ENCODE data around the gene CPXM2.

Gene CPXM2

GRCh38 chr10:123888256-123888655, 3.4 kb downstream of the CPXM2 start:
- no peak for TF ChIP-seq CTCF (IDR thresholded peaks at IDR 0.05; ENCODE audit: control insufficient read depth, insufficient read depth, low read depth, low read length, missing control alignments)
- no peak for DNase-seq (ENCODE audit: low read depth)
- no peak overlapping the region for H3K4me3 ChIP-seq (ENCODE audit: control insufficient read depth, low read depth, low read length)

- DNase-seq (ENCODE audit: low read depth), result no peak
- no peak for TF ChIP-seq CTCF (IDR thresholded peaks at IDR 0.05; ENCODE audit: control insufficient read depth, insufficient read depth, low read depth, low read length, missing control alignments)
- no peak overlapping the region for H3K4me3 ChIP-seq (ENCODE audit: control insufficient read depth, low read depth, low read length)
Observed at GRCh38 chr10:123886292-123886691, 5.3 kb downstream of the CPXM2 start.

DNA sequence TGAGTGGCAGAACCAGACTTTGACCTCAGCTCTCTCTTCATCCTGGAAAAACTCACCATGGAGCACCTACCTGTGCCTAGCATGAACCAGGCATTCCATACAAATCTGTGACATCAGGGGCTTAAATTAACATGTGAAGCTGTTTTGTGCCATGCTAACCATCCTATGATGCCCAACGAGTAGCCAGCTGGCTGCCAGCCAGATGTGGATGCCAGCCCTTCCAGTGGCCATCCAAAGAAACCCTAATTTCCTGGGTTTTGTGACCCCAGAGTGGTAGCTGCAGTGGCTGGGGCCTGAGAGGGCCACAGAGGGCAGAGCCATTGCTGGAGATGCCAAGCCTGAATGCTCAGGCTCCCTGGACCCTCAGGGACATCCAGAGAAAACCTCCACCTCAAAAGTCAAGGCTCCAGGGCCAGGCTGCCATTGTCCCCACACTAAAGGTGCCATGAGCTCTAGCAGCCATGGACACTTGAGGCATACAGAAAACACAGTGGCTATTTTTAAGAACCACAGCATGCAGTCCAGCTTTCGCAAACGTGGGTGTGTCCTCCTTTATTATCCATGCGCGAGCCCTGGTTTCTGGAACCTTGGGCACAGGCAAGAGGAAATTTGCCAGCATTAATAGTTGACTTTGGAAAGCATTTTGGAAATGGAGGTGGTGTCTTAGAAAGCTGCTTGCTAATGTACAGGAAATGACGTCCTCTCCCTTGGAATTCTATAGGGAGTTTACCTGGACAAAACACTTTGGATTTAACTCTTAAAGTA, 6.0 kb downstream of the CPXM2 start:
- no peak overlapping the region for H3K4me3 ChIP-seq (ENCODE audit: control insufficient read depth, low read depth, low read length)
- TF ChIP-seq CTCF (IDR thresholded peaks at IDR 0.05; ENCODE audit: control insufficient read depth, insufficient read depth, low read depth, low read length, missing control alignments), result no peak
- no peak for DNase-seq (ENCODE audit: low read depth)

DNA sequence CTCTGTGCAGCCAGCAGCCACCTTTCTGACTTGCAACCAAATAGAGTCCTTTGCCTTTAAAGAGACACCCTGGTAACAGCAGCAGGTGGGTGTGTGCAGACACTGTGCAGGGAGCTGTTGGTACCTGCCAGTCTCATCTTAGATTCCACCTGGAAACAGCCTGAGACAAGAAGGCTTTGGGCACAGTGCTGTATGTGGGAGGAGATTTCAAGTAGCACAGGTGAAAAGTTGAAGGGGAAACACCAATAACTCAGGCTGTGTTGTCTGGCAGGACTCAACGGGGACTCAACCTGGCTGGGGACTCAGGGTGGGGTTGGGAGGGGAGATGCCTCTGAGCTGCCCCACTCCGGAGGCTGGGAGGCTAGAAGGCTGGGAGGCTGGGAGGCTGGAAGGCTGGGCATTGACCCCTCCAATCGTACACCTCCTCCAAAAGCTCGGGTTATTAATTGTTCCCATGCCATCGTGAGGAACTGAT, 6.7 kb downstream of the CPXM2 start:
- no peak for DNase-seq (ENCODE audit: low read depth)
- no peak overlapping the region for H3K4me3 ChIP-seq (ENCODE audit: control insufficient read depth, low read depth, low read length)
- no peak for TF ChIP-seq CTCF (IDR thresholded peaks at IDR 0.05; ENCODE audit: control insufficient read depth, insufficient read depth, low read depth, low read length, missing control alignments)

- H3K4me3 ChIP-seq (ENCODE audit: control insufficient read depth, low read depth, low read length), result no peak overlapping the region
- no peak for TF ChIP-seq CTCF (IDR thresholded peaks at IDR 0.05; ENCODE audit: control insufficient read depth, insufficient read depth, low read depth, low read length, missing control alignments)
- no peak for DNase-seq (ENCODE audit: low read depth)
Observed at GRCh38 chr10:123884351-123884906, 7.2 kb downstream of the CPXM2 start.

DNA sequence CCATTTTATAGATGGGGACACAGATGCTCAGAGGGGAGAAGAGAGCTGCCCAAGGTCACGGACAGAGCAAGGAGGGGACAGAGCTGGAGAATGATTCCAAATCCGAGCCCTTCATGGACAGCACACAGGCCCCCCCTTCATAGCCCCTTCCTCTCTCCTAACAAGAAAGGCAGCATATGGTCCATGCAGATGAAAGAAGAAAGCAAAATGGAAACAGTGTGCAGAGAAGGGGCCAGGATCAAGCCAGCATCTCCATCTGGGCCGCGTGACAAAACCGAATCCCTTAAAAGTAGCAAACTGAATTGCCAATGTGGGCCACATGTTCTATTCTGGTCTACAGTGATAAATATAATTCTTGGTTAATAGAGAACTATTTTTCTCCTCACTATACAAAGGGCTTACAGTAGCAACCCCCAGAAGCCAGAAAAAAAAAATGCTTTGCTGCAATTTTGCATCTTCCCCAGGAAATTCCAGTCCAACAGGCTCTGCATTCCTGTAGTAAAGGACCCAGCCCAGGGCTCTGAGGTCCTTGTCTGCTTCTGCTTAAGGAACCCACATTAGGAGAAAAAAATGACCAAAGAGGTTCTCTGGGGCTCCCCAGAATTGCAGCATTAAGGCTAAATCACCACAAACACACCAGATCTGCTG, 7.8 kb downstream of the CPXM2 start:
- H3K4me3 ChIP-seq (ENCODE audit: control insufficient read depth, low read depth, low read length), result no peak overlapping the region
- TF ChIP-seq CTCF (IDR thresholded peaks at IDR 0.05; ENCODE audit: control insufficient read depth, insufficient read depth, low read depth, low read length, missing control alignments), result no peak
- no peak for DNase-seq (ENCODE audit: low read depth)

Data from AG09309 (cell line).